HEK293 (cell line): ENCODE measurements around the gene MKKS.

Experiments used
- CTCF ChIA-PET: fragments of 350-600 bp; formaldehyde crosslinking; extraction: SDS; loops from one replicate; lab custom pipeline; 2021; ENCODE audit warnings: antibody characterized with exemption; lab: Yijun Ruan, JAX
- POLR2A ChIA-PET: fragments of 300-600 bp; formaldehyde crosslinking; extraction: SDS; loops from one replicate; lab custom pipeline; 2020; ENCODE audit warnings: antibody characterized with exemption, inconsistent platforms; lab: Yijun Ruan, JAX
- H3K27ac ChIP-seq: fragments of 200-500 bp; sonication (Bioruptor generic); 2 replicates; pipeline ENCODE4 v1.5.1; 2014; ENCODE audit warnings: low read depth, low read length, control low read depth, inconsistent platforms; ENCODE audit errors: extremely low read depth
- H3K36me3 ChIP-seq, 2 experiments: fragments of 200-500 bp in 1 of 2; sonication (Bioruptor generic) in 1 of 2; 1 replicate in 1 of 2; 2 replicates in 1 of 2; pipeline ENCODE4 v1.5.1; 2014 to 2017; ENCODE audit warnings: inconsistent platforms in 2 of 2, low read length in 2 of 2; ENCODE audit not compliant: control insufficient read depth in 2 of 2, insufficient read depth in 1 of 2
- H3K4me1 ChIP-seq: fragments of 200-500 bp; sonication (Bioruptor generic); 2 replicates; pipeline ENCODE4 v1.5.1; 2014; ENCODE audit warnings: mild to moderate bottlenecking, low read length, inconsistent platforms; ENCODE audit not compliant: control insufficient read depth, insufficient read depth
- H3K4me3 ChIP-seq: 2 replicates; pipeline ENCODE4 v1.5.1; 2011; ENCODE audit warnings: low read depth, mild to moderate bottlenecking, control low read depth, low read length, moderate library complexity
- H3K9me3 ChIP-seq: fragments of 200-500 bp; sonication (Bioruptor generic); 2 replicates; pipeline ENCODE4 v1.5.1; 2014; ENCODE audit warnings: low read depth, low read length, inconsistent platforms; ENCODE audit not compliant: control insufficient read depth, insufficient read depth
- EGR2 ChIP-seq: fragments of 450-650 bp; formaldehyde crosslinking; IDR thresholded peaks from 2 replicates; pipeline ENCODE4 v1.5.1; 2016; ENCODE audit warnings: low read depth, missing biosample characterization, missing genetic modification characterization
- GFI1B ChIP-seq: fragments of 450-650 bp; formaldehyde crosslinking; IDR thresholded peaks from 2 replicates; pipeline ENCODE4 v1.5.1; 2016; ENCODE audit warnings: missing biosample characterization, missing genetic modification characterization
- SCRT2 ChIP-seq: fragments of 450-650 bp; formaldehyde crosslinking; IDR thresholded peaks from 2 replicates; pipeline ENCODE4 v1.5.1; 2016; ENCODE audit warnings: missing biosample characterization, missing genetic modification characterization
- ZBTB21 ChIP-seq: fragments of 450-650 bp; formaldehyde crosslinking; IDR thresholded peaks from 2 replicates; pipeline ENCODE4 v1.5.1; 2017; ENCODE audit warnings: missing biosample characterization, missing genetic modification characterization
- ZNF121 ChIP-seq: fragments of 450-650 bp; formaldehyde crosslinking; IDR thresholded peaks from 2 replicates; pipeline ENCODE4 v1.5.1; 2016; ENCODE audit warnings: missing biosample characterization, missing genetic modification characterization
- ZNF133 ChIP-seq: fragments of 450-650 bp; formaldehyde crosslinking; IDR thresholded peaks from 2 replicates; pipeline ENCODE4 v1.5.1; 2016; ENCODE audit warnings: missing biosample characterization, missing genetic modification characterization
- ZNF138 ChIP-seq: fragments of 450-650 bp; formaldehyde crosslinking; IDR thresholded peaks from 2 replicates; pipeline ENCODE4 v1.5.1; 2016; ENCODE audit warnings: missing biosample characterization, missing genetic modification characterization, borderline replicate concordance
- ZNF175 ChIP-seq: fragments of 450-650 bp; formaldehyde crosslinking; IDR thresholded peaks from 2 replicates; pipeline ENCODE4 v1.5.1; 2016; ENCODE audit warnings: missing biosample characterization, missing genetic modification characterization
- ZNF239 ChIP-seq: fragments of 450-650 bp; formaldehyde crosslinking; IDR thresholded peaks from 2 replicates; pipeline ENCODE4 v1.5.1; 2016; ENCODE audit warnings: missing biosample characterization, missing genetic modification characterization
- ZNF654 ChIP-seq: fragments of 450-650 bp; formaldehyde crosslinking; IDR thresholded peaks from 2 replicates; pipeline ENCODE4 v1.5.1; 2016; ENCODE audit warnings: low read depth, missing biosample characterization, missing genetic modification characterization
- TF ChIP-seq, protein P1 (sequence below): fragments of 450-650 bp; formaldehyde crosslinking; IDR thresholded peaks from 2 replicates; pipeline ENCODE4 v1.5.1; 2016; ENCODE audit warnings: missing biosample characterization, missing genetic modification characterization
- TF ChIP-seq, protein P2 (sequence below): fragments of 450-650 bp; formaldehyde crosslinking; IDR thresholded peaks from 2 replicates; pipeline ENCODE4 v1.5.1; 2017; ENCODE audit warnings: missing biosample characterization, missing genetic modification characterization
- TF ChIP-seq, protein P3 (sequence below): fragments of 450-650 bp; formaldehyde crosslinking; IDR thresholded peaks from 2 replicates; pipeline ENCODE4 v1.5.1; 2016; ENCODE audit warnings: missing biosample characterization, missing genetic modification characterization
- TF ChIP-seq, protein P4 (sequence below): fragments of 450-650 bp; formaldehyde crosslinking; IDR thresholded peaks from 2 replicates; pipeline ENCODE4 v1.5.1; 2017; ENCODE audit warnings: missing biosample characterization, missing genetic modification characterization
- TF ChIP-seq, protein P5 (sequence below): fragments of 450-650 bp; formaldehyde crosslinking; IDR thresholded peaks from 2 replicates; pipeline ENCODE4 v1.5.1; 2016; ENCODE audit warnings: missing biosample characterization, missing genetic modification characterization, borderline replicate concordance

MKKS gene

DNA sequence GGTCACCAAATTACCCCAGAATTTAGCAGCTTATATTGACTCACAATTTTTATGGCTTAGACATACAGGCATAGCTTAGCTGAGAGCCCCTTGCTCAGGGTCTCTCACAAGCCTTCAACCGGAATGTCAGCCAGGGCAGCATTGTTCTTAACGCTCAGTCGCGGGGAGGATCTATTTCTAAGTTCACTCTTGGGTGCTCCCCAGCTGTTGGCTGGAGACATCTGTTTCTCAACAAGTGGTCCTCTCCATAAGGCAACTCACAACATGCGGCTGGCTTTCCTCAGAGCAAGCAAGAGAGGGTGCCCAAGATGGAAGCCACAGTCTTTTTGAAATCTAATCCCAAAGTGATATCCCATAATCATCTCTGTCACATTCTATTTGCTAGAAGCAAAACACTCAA lies 47.7 kb upstream of the MKKS start:
- CTCF ChIA-PET: interaction anchor here (0.8 kb wide), 1 partner anchor 1445 kb away, joined by 3 read pairs; no protein-coding TSS in a partner anchor
- Histone ChIP-seq H3K27ac (no peak overlapping the region), H3K9me3 (no peaks in the 10 kb centered on the region), H3K4me1 (peaks cover 8% of the 10 kb centered on the region; the same call in 1 of the 2 replicates), H3K4me3 (no peak overlapping the region), H3K36me3 (no peaks in the 10 kb centered on the region; a peak in 1 of 3 replicates)
- TF ChIP-seq SCRT2: peak; percentile 46; the same call in 1 of the 2 replicates
- TF ChIP-seq, protein P1, sequence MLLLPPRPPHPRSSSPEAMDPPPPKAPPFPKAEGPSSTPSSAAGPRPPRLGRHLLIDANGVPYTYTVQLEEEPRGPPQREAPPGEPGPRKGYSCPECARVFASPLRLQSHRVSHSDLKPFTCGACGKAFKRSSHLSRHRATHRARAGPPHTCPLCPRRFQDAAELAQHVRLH (tag by site-specific recombination): no peak
- no peak for TF ChIP-seq ZNF175
- TF ChIP-seq, protein P2, sequence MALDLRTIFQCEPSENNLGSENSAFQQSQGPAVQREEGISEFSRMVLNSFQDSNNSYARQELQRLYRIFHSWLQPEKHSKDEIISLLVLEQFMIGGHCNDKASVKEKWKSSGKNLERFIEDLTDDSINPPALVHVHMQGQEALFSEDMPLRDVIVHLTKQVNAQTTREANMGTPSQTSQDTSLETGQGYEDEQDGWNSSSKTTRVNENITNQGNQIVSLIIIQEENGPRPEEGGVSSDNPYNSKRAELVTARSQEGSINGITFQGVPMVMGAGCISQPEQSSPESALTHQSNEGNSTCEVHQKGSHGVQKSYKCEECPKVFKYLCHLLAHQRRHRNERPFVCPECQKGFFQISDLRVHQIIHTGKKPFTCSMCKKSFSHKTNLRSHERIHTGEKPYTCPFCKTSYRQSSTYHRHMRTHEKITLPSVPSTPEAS (tag by site-specific recombination): no peak
- POLR2A ChIA-PET: no interaction called here

DNA sequence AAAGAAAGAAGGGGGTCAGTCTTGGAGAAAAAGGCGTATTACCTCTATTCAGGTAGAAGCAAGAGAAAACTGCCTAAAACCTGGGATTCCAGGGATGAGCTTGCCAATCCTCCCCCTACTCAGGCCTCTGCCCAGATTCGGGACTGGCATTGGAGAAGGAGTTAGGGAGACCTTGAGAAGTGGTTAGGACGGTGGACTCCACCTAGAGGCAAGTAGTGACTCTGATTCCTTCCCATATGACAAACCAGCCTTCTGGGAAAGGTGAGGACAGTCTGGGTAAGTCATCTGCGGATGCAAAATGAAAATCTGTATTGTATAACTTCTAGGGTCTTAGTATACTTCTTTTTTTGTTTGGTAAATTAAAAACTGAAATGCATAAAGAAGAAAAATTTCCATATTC lies 44.9 kb upstream of the MKKS start:
- Histone ChIP-seq H3K4me3 (no peak overlapping the region), H3K36me3 (no peaks in the 10 kb centered on the region), H3K9me3 (no peaks in the 10 kb centered on the region), H3K27ac (no peak overlapping the region), H3K4me1 (peaks cover 8% of the 10 kb centered on the region; the same call in 1 of the 2 replicates)
- CTCF ChIA-PET: no interaction called here
- POLR2A ChIA-PET: no interaction called here
- TF ChIP-seq, protein P3, sequence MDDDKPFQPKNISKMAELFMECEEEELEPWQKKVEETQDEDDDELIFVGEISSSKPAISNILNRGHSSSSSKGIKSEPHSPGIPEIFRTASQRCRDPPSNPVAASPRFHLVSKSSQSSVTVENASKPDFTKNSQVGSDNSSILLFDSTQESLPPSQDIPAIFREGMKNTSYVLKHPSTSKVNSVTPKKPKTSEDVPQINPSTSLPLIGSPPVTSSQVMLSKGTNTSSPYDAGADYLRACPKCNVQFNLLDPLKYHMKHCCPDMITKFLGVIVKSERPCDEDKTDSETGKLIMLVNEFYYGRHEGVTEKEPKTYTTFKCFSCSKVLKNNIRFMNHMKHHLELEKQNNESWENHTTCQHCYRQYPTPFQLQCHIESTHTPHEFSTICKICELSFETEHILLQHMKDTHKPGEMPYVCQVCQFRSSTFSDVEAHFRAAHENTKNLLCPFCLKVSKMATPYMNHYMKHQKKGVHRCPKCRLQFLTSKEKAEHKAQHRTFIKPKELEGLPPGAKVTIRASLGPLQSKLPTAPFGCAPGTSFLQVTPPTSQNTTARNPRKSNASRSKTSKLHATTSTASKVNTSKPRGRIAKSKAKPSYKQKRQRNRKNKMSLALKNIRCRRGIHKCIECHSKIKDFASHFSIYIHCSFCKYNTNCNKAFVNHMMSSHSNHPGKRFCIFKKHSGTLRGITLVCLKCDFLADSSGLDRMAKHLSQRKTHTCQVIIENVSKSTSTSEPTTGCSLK (tag by site-specific recombination): no peak
- TF ChIP-seq GFI1B (tag by site-specific recombination): no peak

DNA sequence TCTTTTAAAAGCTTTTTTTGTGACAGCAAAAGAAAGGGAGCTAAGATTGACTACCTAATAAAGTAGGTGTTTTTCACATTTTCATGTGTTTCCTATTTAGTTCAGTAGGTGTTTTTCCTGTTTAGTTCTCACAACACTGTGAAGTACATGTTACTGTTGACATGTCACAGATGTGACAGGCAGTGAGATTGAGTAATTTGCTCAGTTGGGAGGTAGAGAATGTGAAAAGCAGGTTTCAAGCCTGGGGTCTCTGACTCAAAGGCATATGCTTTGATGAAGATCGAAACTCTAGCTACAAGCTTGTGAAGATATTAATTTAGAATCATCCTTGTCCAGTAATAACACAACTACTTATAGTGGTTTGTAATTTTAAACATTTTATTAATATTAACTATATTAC lies 44.2 kb upstream of the MKKS start:
- Histone ChIP-seq H3K36me3 (no peaks in the 10 kb centered on the region), H3K4me1 (peaks cover 7% of the 10 kb centered on the region; the same call in 1 of the 2 replicates)
- TF ChIP-seq, protein P4, sequence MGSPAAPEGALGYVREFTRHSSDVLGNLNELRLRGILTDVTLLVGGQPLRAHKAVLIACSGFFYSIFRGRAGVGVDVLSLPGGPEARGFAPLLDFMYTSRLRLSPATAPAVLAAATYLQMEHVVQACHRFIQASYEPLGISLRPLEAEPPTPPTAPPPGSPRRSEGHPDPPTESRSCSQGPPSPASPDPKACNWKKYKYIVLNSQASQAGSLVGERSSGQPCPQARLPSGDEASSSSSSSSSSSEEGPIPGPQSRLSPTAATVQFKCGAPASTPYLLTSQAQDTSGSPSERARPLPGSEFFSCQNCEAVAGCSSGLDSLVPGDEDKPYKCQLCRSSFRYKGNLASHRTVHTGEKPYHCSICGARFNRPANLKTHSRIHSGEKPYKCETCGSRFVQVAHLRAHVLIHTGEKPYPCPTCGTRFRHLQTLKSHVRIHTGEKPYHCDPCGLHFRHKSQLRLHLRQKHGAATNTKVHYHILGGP: no peak
- TF ChIP-seq, protein P5, sequence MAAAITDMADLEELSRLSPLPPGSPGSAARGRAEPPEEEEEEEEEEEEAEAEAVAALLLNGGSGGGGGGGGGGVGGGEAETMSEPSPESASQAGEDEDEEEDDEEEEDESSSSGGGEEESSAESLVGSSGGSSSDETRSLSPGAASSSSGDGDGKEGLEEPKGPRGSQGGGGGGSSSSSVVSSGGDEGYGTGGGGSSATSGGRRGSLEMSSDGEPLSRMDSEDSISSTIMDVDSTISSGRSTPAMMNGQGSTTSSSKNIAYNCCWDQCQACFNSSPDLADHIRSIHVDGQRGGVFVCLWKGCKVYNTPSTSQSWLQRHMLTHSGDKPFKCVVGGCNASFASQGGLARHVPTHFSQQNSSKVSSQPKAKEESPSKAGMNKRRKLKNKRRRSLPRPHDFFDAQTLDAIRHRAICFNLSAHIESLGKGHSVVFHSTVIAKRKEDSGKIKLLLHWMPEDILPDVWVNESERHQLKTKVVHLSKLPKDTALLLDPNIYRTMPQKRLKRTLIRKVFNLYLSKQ (tag by site-specific recombination): no peak
- no peak for TF ChIP-seq ZBTB21 (tag by site-specific recombination)
- TF ChIP-seq ZNF239 (tag by site-specific recombination): no peak
- no peak for TF ChIP-seq ZNF121 (tag by site-specific recombination)
- TF ChIP-seq ZNF138: no peak
- TF ChIP-seq, protein P2 (tag by site-specific recombination): no peak
- TF ChIP-seq, protein P1 (tag by site-specific recombination): no peak
- no peak for TF ChIP-seq SCRT2
- no peak for TF ChIP-seq ZNF133 (tag by site-specific recombination)
- no peak for TF ChIP-seq EGR2 (tag by site-specific recombination)
- TF ChIP-seq ZNF654: no peak
- TF ChIP-seq, all 188 proteins: peak for 0
- Histone ChIP-seq H3K9me3 (no peaks in the 10 kb centered on the region), H3K4me3 (no peak overlapping the region), H3K27ac (no peak overlapping the region)
- ChIA-PET CTCF (interaction anchor here (0.6 kb wide), 2 partner anchors 17 to 1078 kb away, joined by 3 read pairs; no protein-coding TSS in a partner anchor), POLR2A (interaction anchor here (0.9 kb wide), 1 partner anchor 44 kb away, joined by 3 read pairs; no protein-coding TSS in a partner anchor)
